Thyroid gland (tissue), 4 donors: ENCODE data around the gene SPDYE5. TPM values are rescaled to one million over a fixed set of nuclear protein-coding genes. Genes with fewer than 3 reads are reported as not detected.
"Not testable (repeated sequence)": the region's sequence is repeated elsewhere in the genome, so short reads cannot be mapped to it uniquely, and the experiment has no call there.

Source experiments
- DNase-seq, 2 donors: peaks; one replicate each; pipeline ENCODE4 v3.0.0-alpha.2; 2019
- H3K27ac ChIP-seq, 3 donors: fragments of 200-600 bp; sonication (generic); 1 replicate in 2 of 3; 2 replicates in 1 of 3; pipeline ENCODE4 v1.5.1; 2016 to 2019; ENCODE audit warnings: mild to moderate bottlenecking in 1 of 3, moderate library complexity in 1 of 3
- H3K27me3 ChIP-seq: fragments of 200-600 bp; sonication (generic); one replicate; pipeline ENCODE4 v1.5.1; 2019
- H3K36me3 ChIP-seq, 2 donors: fragments of 200-600 bp; sonication (generic); one replicate each; pipeline ENCODE4 v1.5.1; 2016 to 2019
- H3K4me1 ChIP-seq, 2 donors: fragments of 200-600 bp; sonication (generic); one replicate each; pipeline ENCODE4 v1.5.1; 2017 to 2019
- H3K4me3 ChIP-seq, 3 donors: fragments of 200-600 bp; sonication (generic); replicated peaks in 1 of 3; 1 replicate in 2 of 3; 2 replicates in 1 of 3; pipeline ENCODE4 v1.5.1; 2016; ENCODE audit warnings: mild to moderate bottlenecking in 1 of 3
- H3K9me3 ChIP-seq: fragments of 200-600 bp; sonication (generic); one replicate; pipeline ENCODE4 v1.5.1; 2017
- POLR2A ChIP-seq, 2 donors: fragments of 450-650 bp; IDR thresholded peaks; one replicate each; pipeline ENCODE4 v1.6.1; 2017; ENCODE audit warnings: antibody characterized with exemption in 2 of 2, mild to moderate bottlenecking in 2 of 2, moderate library complexity in 1 of 2
- WGBS, 2 donors: methylation state at CpG; one replicate each; pipeline ENCODE4 v1.1.5; 2017; 5-methylcytosine and 5-hydroxymethylcytosine counted together
- intact Hi-C: fragments of 100-400 bp; cut with DNase I; formaldehyde crosslinking; loops from one replicate; pipeline ENCODE4 v1.15.1; 2023
- total RNA-seq, 4 donors: library from RNA; depleted of rRNA; stranded (reverse); fragments of >200 nt; gene quantifications; one replicate each; pipeline ENCODE4 v1.2.3, GENCODE V29; 2016
- TF ChIP-seq, protein P1 (sequence below), 6 experiments: fragments of 200-600 bp in 3 of 6; fragments of 450-650 bp in 3 of 6; sonication (generic) in 3 of 6; IDR thresholded peaks; one replicate each; pipeline ENCODE4 v1.5.1; 2016 to 2019; ENCODE audit warnings: antibody characterized with exemption in 6 of 6, mild to moderate bottlenecking in 2 of 6, inconsistent platforms in 1 of 6, moderate library complexity in 1 of 6

The SPDYE5 gene
- under 1 TPM in 1 of 4 donors, not detected in 3; 0.45 TPM for total RNA-seq

GRCh38 chr7:75492020-75492419, at the start of gene SPDYE5:
SPDYE5 (plus strand) TSS chr7:75492320; CDS start chr7:75494048, 1,728 bp downstream.
- H3K4me3 ChIP-seq, H3K4me1 ChIP-seq, H3K9me3 ChIP-seq, H3K27me3 ChIP-seq, DNase-seq, H3K27ac ChIP-seq, intact Hi-C loops, H3K36me3 ChIP-seq: not testable (repeated sequence)
- WGBS, 2 donors, result 85 to 90% methylated on average over 6 of the region's 6 CpGs

GRCh38 chr7:75442465-75443111, 49.5 kb upstream of the SPDYE5 start:
- DNase-seq, result peak in 1 of 2 donors; percentile 8
- WGBS, 2 donors, result 0% methylated on average over 2 of the region's 76 CpGs; no CpG with 5 or more reads in 1 of the 2 donors
- TF ChIP-seq, protein P1, sequence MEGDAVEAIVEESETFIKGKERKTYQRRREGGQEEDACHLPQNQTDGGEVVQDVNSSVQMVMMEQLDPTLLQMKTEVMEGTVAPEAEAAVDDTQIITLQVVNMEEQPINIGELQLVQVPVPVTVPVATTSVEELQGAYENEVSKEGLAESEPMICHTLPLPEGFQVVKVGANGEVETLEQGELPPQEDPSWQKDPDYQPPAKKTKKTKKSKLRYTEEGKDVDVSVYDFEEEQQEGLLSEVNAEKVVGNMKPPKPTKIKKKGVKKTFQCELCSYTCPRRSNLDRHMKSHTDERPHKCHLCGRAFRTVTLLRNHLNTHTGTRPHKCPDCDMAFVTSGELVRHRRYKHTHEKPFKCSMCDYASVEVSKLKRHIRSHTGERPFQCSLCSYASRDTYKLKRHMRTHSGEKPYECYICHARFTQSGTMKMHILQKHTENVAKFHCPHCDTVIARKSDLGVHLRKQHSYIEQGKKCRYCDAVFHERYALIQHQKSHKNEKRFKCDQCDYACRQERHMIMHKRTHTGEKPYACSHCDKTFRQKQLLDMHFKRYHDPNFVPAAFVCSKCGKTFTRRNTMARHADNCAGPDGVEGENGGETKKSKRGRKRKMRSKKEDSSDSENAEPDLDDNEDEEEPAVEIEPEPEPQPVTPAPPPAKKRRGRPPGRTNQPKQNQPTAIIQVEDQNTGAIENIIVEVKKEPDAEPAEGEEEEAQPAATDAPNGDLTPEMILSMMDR (IDR thresholded peaks at IDR 0.05), result peak in 1 of 6 experiments; percentile 12
- peak in 1 of 2 donors; percentile 79 for TF ChIP-seq POLR2A (IDR thresholded peaks at IDR 0.05)
- intact Hi-C loops, H3K9me3 ChIP-seq, H3K27me3 ChIP-seq, H3K4me1 ChIP-seq: not testable (repeated sequence)
- H3K36me3 ChIP-seq, result peaks cover 0 to 29% of the 10 kb centered on the region in 2 donors
- peak overlapping the region in 2 of 3 donors; percentile 37 to 40 for H3K4me3 ChIP-seq
- peak overlapping the region; percentile 58 to 85 (median 74) for H3K27ac ChIP-seq

- intact Hi-C loops, H3K27ac ChIP-seq: not testable (repeated sequence)
- 81 to 85% methylated on average over 3 of the region's 5 CpGs for WGBS, 2 donors
Measured at GRCh38 chr7:75449946-75450345, 42.2 kb upstream of the SPDYE5 start.

GRCh38 chr7:75452494-75452955, 39.6 kb upstream of the SPDYE5 start:
- H3K9me3 ChIP-seq, H3K27ac ChIP-seq, H3K36me3 ChIP-seq, H3K27me3 ChIP-seq, DNase-seq, H3K4me1 ChIP-seq, H3K4me3 ChIP-seq, intact Hi-C loops: not testable (repeated sequence)
- WGBS, 2 donors, result 25 to 26% methylated on average over 3 to 4 of the region's 4 CpGs
- TF ChIP-seq, protein P1 (IDR thresholded peaks at IDR 0.05), result peak in 1 of 6 experiments; percentile 43

More at GRCh38 chr7:75449946-75450345, 42.2 kb upstream of the SPDYE5 start:
- H3K27me3 ChIP-seq, H3K4me1 ChIP-seq, DNase-seq, H3K36me3 ChIP-seq, H3K4me3 ChIP-seq, H3K9me3 ChIP-seq: not testable (repeated sequence)

DNA sequence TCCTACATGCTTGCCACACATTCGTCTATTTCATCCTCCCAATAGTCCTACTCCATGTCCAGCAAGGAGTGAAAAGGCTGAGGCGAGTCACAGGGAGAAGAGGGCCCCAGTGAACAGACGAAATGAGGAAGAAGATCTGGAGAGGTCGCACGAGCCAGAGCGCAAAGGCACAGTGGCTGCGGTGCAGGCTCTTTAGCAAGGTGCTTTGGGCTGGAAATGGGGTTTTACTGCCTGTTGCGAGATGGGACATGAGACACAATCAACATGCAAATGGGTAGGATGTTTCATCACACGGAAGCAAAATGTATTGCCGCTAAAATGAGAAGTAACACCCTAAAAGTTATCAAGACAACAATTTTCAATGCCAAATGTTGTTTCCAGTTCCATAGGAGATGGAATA, 35.7 kb upstream of the SPDYE5 start:
- H3K9me3 ChIP-seq, intact Hi-C loops, DNase-seq, H3K4me3 ChIP-seq, H3K36me3 ChIP-seq, H3K27me3 ChIP-seq, H3K4me1 ChIP-seq, H3K27ac ChIP-seq: not testable (repeated sequence)
- 86 to 97% methylated on average over 9 of the region's 10 CpGs for WGBS, 2 donors

- intact Hi-C loops, H3K9me3 ChIP-seq, H3K4me1 ChIP-seq, DNase-seq, H3K27ac ChIP-seq, H3K36me3 ChIP-seq, H3K27me3 ChIP-seq, H3K4me3 ChIP-seq: not testable (repeated sequence)
- 31% methylated on average over 1 of the region's 5 CpGs; no CpG with 5 or more reads in 1 of the 2 donors for WGBS, 2 donors
Measured at GRCh38 chr7:75458034-75458433, 34.1 kb upstream of the SPDYE5 start.

- H3K36me3 ChIP-seq, H3K27me3 ChIP-seq, intact Hi-C loops, H3K4me3 ChIP-seq, H3K4me1 ChIP-seq, H3K27ac ChIP-seq, H3K9me3 ChIP-seq: not testable (repeated sequence)
- whole genome bisulfite sequencing, 2 donors, result 0 to 33% methylated on average over 1 of the region's 5 CpGs
- peak in 1 of 2 donors; percentile 17 for DNase-seq
Measured at GRCh38 chr7:75460541-75460940, 31.6 kb upstream of the SPDYE5 start.

- intact Hi-C loops, H3K27ac ChIP-seq, H3K4me1 ChIP-seq, H3K4me3 ChIP-seq, DNase-seq, H3K27me3 ChIP-seq, H3K9me3 ChIP-seq: not testable (repeated sequence)
- H3K36me3 ChIP-seq, result peaks cover 0 to 14% of the 10 kb centered on the region in 2 donors
- 88 to 100% methylated on average over 2 to 4 of the region's 4 CpGs for WGBS, 2 donors
Measured at GRCh38 chr7:75470166-75470565, 22.0 kb upstream of the SPDYE5 start.

- H3K4me3 ChIP-seq, intact Hi-C loops: not testable (repeated sequence)
Measured at GRCh38 chr7:75477457-75477856, 14.7 kb upstream of the SPDYE5 start.

GRCh38 chr7:75480313-75480712, 11.8 kb upstream of the SPDYE5 start:
- intact Hi-C loops, H3K4me1 ChIP-seq, H3K36me3 ChIP-seq, DNase-seq, H3K27ac ChIP-seq, H3K4me3 ChIP-seq, H3K9me3 ChIP-seq, H3K27me3 ChIP-seq: not testable (repeated sequence)

More at GRCh38 chr7:75477457-75477856, 14.7 kb upstream of the SPDYE5 start:
- H3K4me1 ChIP-seq, H3K27me3 ChIP-seq, H3K9me3 ChIP-seq, H3K27ac ChIP-seq, DNase-seq: not testable (repeated sequence)
- peaks cover 0 to 11% of the 10 kb centered on the region in 2 donors for H3K36me3 ChIP-seq

DNA sequence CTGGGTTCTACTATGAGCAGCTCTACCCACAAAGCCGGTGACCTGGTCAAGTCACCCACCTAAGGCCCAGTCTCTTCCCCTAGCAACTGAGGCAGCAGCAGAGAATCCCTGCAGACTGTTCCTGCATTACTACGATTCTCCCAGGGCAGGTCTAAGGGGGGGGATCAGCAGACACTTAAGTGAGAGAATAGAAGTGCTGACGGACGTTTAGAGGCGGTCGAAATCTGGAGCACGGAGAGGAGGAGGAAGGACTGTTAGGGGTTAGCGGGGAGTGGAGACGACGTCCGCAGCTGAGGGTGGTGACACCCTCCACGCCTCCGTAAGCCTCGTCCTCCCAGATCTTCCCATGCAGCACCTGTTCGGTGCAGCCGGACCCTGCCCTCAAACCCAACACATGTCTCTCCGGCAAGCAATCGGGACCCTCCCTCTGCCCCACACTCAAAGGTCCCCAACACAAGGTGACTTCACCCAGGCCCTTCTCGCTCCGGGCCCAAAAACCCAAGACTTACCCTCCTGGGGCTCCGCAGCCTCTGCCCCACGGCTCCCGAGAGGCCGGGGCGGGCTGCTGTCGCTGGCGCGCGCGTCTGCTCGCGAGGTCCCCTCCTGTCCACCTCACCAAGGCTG, 6.7 kb upstream of the SPDYE5 start:
- H3K4me1 ChIP-seq, DNase-seq, H3K27me3 ChIP-seq, H3K9me3 ChIP-seq, H3K36me3 ChIP-seq, intact Hi-C loops: not testable (repeated sequence)
- peak overlapping the region in 2 of 3 donors; percentile 67 to 81 for H3K27ac ChIP-seq
- peak overlapping the region; percentile 46 to 71 (median 53) for H3K4me3 ChIP-seq
- 1 to 3% methylated on average over 11 to 20 of the region's 32 CpGs for WGBS, 2 donors
